HTR-8/SVneo (cell line): Measurements from ENCODE around the gene SVEP1.

Experiments
- DNase-seq: peaks from one replicate; pipeline ENCODE4 v3.0.0; 2011; ENCODE audit warnings: low spot score, mixed read lengths; ENCODE audit not compliant: insufficient read length
- FAIRE-seq: peaks from 2 replicates; lab custom pipeline; 2011; peaks lifted over from hg19 to GRCh38; lab: Jason Lieb, UNC

The SVEP1 gene

DNA sequence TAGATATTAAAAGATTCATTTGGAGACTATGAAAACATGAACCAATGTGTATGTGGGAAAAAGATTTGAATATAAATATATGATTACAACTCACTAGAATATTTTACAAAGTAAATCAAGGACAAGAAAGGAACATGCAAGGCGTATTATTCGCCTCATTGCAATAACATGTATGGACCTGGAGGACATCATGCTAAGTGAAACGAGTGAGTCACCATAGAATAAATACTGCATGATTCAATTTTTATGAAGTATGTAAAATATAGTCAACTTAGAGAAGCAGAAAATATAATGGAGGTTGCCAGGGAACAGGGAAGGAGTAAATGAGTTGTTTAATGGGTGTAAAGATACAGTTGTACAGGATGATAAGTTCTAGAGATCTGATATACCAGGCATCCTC, 246.8 kb downstream of the SVEP1 start:
- no peak for DNase-seq
- FAIRE-seq, result no peak

DNA sequence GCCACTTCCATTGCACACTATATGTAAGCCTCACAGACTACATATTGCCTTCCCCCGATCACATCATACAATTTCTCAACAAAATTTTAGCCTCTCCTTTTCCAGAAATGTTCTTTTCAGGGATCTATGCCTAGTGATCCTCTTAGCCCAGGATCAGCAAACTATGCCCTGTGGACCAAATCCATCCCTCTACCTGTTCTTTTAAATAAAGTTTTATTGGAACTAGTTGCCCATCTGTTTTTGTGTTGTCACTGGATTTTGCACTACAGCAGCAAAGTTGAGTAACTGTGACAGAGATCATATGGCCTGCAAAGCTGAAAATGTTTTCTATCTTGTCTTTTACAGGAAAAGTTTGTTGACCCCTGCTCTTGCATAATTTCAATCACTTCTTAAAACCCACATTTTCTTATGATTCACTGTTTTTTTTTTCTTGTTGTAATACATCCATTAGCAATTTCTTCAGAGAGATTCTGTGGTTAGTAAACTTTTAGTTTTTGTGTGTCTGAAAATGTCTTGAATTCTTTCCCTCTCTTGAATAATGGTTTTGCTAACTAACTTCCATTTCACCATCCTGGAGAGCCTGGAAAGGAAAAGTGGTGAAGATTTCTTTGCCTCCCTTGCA, 248.9 kb downstream of the SVEP1 start:
- no peak for FAIRE-seq
- DNase-seq, result no peak

DNA sequence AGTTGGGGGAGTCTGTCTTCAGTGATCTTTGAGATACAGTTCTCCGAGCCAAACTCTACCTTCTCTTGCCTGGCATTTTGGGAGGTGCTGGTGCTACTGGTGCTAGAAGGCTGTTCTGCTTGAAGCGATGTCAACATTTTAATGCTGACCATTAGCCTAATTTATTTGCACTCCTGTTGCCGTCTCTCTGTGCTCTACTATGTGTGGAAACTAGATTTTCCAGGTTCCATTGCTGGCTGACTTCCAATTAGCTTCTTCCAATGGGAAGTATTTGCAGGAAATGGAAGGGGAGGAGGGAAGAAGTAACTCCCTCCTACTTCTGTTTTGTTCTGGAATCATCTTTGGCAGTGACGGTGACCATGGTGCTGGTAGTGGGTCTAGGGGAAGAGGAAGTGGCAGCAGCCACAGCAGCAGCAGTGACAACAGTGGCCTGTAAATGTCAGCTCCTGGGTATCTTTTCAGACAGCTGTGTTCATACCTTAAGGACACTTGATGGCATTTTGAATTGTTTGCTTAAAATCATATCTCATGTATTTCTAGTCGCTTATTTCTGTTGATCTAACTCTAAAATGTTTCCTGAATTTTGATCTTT, 249.8 kb downstream of the SVEP1 start:
- DNase-seq, result no peak
- no peak for FAIRE-seq

DNA sequence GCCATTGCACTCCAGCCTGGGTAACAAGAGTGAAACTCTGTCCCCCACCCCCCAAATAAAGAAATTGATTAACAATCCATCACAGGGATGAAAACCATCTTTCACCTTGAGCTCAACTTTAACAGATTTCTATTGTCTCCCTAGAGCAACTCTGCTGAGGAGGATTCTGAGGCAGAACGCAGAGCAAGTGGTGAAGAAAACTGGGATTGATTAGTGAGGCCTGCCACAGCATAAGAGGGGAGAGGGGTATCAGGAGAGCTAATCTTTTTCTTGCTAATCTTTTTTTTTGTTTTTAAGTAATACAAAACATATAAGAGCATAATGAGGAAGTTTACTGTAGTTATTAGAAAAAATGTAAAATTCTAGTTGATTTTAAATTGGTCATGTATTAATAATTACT, 250.8 kb downstream of the SVEP1 start:
- DNase-seq (no peak), FAIRE-seq (no peak)

DNA sequence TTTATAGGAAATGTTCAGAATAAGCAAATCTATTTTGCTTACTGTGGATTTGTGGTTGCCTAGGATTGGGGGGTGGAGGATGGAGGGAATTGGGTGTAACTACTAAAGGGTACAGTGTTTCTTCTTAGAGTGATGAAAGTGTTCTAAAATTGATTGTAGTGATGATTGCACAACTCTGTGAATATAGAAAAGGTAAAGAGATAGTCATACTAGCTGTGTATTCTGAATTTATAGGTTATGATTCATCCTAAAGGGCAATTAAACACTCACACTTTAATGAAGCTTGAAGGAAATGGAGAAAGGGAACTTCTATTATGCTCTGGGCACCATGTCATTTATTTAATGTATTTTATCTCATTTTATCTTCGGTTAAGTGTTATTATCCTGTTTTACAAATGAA, 251.8 kb downstream of the SVEP1 start:
- no peak for DNase-seq
- FAIRE-seq, result no peak

DNA sequence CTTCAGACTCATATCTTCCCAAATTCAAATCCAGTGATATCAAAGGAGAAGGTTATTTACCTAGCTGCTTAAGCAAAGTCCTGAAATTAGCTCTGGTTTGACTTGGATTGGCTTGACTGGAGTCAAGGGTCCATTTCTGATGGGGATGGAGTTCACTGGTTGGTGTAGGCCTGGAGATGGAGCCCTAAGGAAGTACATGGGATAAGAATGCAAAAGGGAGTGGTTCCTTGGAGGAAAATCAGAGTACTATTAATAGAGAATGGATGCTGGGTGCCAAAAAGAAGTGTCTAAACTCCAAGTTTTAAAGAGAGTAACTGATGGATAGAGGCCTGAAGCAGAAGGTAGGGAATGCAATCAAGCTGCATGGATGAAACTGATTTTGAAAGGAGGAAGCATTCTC, 255.7 kb downstream of the SVEP1 start:
- DNase-seq (no peak), FAIRE-seq (no peak)

DNA sequence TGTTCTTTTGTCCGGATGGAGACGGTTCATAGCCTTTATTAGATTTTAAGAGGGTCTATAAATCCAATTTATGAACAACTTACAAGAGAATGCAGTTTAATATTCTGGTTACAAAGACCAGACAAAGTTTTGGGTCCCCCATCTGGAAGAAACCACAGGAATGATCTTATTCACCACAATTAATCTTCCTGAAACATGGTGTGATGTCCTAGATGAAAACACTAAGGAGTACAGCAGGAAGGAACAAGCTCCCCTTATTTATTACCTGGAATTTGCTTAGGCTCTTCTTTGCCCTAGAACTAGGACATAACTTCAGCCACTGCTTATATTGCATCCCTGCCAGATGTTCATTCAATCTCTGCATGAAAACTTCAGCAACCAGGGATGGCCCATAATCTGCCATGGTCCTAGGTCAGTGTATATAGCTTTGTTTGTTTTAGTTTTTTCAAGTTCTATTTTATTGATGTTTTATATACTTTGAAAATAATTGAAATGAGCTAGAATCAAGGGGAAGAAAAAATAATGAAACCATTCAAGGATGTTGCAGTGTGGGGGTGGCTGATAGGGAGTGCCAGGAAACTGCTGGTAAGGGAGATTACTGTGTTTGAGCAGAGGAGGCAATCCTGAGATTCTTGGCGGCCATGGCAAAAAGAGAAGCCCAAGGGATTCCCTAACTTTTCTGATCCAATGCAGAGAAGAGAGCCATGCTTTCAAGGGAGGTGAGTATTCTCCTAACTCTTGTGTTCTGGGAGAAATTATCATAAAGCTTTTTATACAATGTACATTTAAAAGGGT, 258.7 kb downstream of the SVEP1 start:
- FAIRE-seq (no peak), DNase-seq (no peak)

DNA sequence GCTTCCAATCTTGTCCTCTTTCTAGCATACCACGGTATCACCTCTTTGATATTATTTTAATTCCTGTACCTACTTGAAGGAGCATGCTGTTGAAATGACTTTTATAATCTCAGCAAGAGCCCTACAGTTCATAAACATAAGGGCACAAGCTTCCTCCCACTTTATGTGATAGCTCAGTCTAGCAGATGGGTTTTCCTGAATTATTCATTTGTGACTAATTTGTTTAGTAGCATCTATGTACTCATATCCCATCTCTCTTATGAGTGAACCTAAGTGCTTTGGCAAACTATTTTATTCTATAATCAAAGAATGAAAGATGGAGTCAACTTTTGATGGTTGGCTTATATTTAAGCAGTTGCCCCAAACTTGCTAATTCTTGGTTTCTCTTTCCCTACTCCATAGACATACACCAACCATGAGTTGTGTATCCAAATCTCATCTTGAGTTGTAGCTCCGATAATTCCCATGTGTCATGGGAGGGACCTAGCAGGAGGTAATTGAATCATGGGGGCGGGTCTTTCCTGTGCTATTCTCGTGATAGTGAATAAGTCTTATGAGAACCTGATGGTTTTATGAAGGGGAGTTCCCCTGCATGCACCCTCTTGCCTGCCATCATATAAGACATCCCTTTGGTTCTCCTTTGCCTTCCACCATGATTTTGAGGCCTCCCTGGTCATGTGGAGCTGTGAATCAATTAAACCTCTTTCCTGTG, 259.6 kb downstream of the SVEP1 start:
- DNase-seq (no peak), FAIRE-seq (no peak)

DNA sequence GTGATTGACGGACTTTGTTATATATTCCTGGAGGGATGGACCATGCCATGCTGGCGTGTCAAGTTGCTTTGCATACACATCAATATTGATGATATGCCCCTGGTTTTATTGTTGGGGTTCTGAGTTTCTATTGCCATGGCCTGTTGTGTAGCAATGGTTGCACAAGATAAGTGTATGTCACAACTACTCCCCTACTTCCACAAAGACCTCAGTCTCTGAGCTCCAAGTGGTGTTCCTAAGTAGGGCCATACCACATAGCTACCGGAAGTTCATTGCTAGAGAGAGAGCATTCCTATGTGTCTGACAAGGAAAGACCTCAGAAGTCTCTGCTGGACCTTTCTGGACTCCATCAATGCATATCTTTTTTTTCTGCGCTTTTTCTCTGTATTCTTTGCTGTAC, 261.6 kb downstream of the SVEP1 start:
- FAIRE-seq, result no peak
- no peak for DNase-seq

DNA sequence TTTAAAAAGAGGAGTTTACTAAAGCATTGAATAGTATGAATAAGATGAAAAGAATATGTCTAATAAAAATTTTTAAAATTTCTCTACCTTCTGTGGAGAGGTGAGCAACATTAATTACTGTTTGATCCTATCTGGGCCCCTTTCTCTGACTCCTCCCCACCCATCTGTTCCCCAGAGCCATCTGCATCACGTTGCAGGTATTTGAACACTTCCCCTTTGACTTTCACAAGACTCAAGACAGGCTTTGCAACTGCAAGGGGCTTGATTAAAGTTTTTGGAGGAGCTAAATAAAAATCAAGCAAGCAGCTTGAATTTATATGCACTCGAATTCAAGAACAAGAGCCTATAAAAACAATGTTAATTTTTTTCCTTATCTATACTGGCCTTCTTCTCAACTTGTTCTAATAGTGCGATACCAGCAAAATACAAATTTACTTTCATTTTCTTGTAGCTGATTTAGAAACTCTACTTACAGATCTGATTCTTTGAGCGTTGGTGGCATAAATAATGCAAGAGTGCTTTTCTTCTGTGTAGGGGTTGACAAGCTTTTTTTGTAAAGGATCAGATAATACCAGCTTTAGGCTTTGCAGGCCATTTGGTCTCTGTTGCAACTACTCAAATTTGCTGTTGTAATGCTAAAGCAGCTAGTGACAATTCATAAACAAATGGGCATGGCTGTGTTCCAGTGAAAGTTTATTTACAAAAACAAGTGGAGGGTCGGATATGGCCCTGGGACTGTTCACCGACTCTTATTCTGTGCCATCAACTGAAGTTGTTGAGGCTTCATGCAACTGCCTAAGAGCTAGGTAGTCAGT, 263.1 kb downstream of the SVEP1 start:
- no peak for FAIRE-seq
- DNase-seq, result no peak
